ENCODE measurements around the gene CMSS1. TPM values are rescaled to one million over a fixed set of nuclear protein-coding genes. Genes with fewer than 3 reads are reported as not detected.

CMSS1 gene
- total and polyA plus RNA-seq, 4 donors, result 3.8 to 19.5 (median 7.5) TPM

GRCh38 chr3:99809565-99809964 lies 8.1 kb upstream of the CMSS1 start:
- Histone ChIP-seq H3K4me3 (ENCODE audit: low read depth in 1 of 3, low read length in 3 of 3) (no peak overlapping the region), H3K4me1 (ENCODE audit: control insufficient read depth in 4 of 4, insufficient read depth in 4 of 4, low read length in 3 of 4) (no peaks in the 10 kb centered on the region), H3K9me3 (ENCODE audit: control insufficient read depth in 4 of 4, low read length in 3 of 4) (peaks cover 0 to 8% (median 3%) of the 10 kb centered on the region in 4 donors), H3K27me3 (ENCODE audit: control insufficient read depth in 4 of 4, insufficient read depth in 4 of 4, low read length in 3 of 4) (no peaks in the 10 kb centered on the region), H3K9ac (ENCODE audit: low read depth in 1 of 2, low read length in 2 of 2) (no peak overlapping the region), H3K36me3 (ENCODE audit: control insufficient read depth in 4 of 4, insufficient read depth in 3 of 4, low read depth in 1 of 4, low read length in 3 of 4) (no peaks in the 10 kb centered on the region), H3K27ac (ENCODE audit: low read depth in 1 of 2, low read length in 2 of 2) (no peak overlapping the region)
- TF ChIP-seq REST (IDR thresholded peaks at IDR 0.05) (no peak), HNF4G (IDR thresholded peaks at IDR 0.05) (no peak), YY1 (IDR thresholded peaks at IDR 0.05) (no peak), RAD21 (IDR thresholded peaks at IDR 0.05) (no peak), MAX (IDR thresholded peaks at IDR 0.05) (no peak), SP1 (IDR thresholded peaks at IDR 0.05) (no peak), ZBTB33 (IDR thresholded peaks at IDR 0.05) (no peak), NR2F2 (IDR thresholded peaks at IDR 0.05) (no peak), RXRA (IDR thresholded peaks at IDR 0.05) (no peak), EGR1 (IDR thresholded peaks at IDR 0.05; ENCODE audit: low read depth in 2 of 2) (no peak)
- no peak for DNase-seq (ENCODE audit: low spot score)
- 89% methylated on average over 2 of the region's 2 CpGs for WGBS

- H3K27ac ChIP-seq (ENCODE audit: low read depth in 1 of 2, low read length in 2 of 2), result no peak overlapping the region
- no peak for DNase-seq (ENCODE audit: low spot score)
- peaks cover 0 to 2% (median 1%) of the 10 kb centered on the region in 4 donors for H3K9me3 ChIP-seq (ENCODE audit: control insufficient read depth in 4 of 4, low read length in 3 of 4)
- 93% methylated on average over 1 of the region's 1 CpG for WGBS
- H3K4me3 ChIP-seq (ENCODE audit: low read depth in 1 of 3, low read length in 3 of 3), result no peak overlapping the region
- H3K4me1 ChIP-seq (ENCODE audit: control insufficient read depth in 4 of 4, insufficient read depth in 4 of 4, low read length in 3 of 4), result no peaks in the 10 kb centered on the region
- H3K36me3 ChIP-seq (ENCODE audit: control insufficient read depth in 4 of 4, insufficient read depth in 3 of 4, low read depth in 1 of 4, low read length in 3 of 4), result no peaks in the 10 kb centered on the region
- H3K27me3 ChIP-seq (ENCODE audit: control insufficient read depth in 4 of 4, insufficient read depth in 4 of 4, low read length in 3 of 4), result no peaks in the 10 kb centered on the region
- TF ChIP-seq EGR1 (IDR thresholded peaks at IDR 0.05; ENCODE audit: low read depth in 2 of 2), result no peak
- no peak for TF ChIP-seq MAX (IDR thresholded peaks at IDR 0.05)
- TF ChIP-seq RAD21 (IDR thresholded peaks at IDR 0.05), result no peak
- no peak for TF ChIP-seq YY1 (IDR thresholded peaks at IDR 0.05)
- TF ChIP-seq FOXA1 (IDR thresholded peaks at IDR 0.05), result no peak
- no peak for TF ChIP-seq JUND (IDR thresholded peaks at IDR 0.05)
- no peak for TF ChIP-seq RXRA (IDR thresholded peaks at IDR 0.05)
- no peak for TF ChIP-seq ATF3 (IDR thresholded peaks at IDR 0.05)
- no peak for TF ChIP-seq HNF4A (conservative IDR thresholded peaks at IDR 0.05)
- TF ChIP-seq NR2F2 (IDR thresholded peaks at IDR 0.05), result no peak
- TF ChIP-seq ZBTB33 (IDR thresholded peaks at IDR 0.05), result no peak
- no peak for TF ChIP-seq CTCF (IDR thresholded peaks at IDR 0.05; ENCODE audit: low read depth, low read length, missing input control)
- no peak for TF ChIP-seq GABPA (IDR thresholded peaks at IDR 0.05 in 1 of 2, conservative IDR thresholded peaks at IDR 0.05 in 1 of 2)
- H3K9ac ChIP-seq (ENCODE audit: low read depth in 1 of 2, low read length in 2 of 2), result no peak overlapping the region
These were observed 7.3 kb upstream of the CMSS1 start for GRCh38 chr3:99810403-99810802.
